ENCODE measurements around the gene TANGO2. TPM values are rescaled to one million over a fixed set of nuclear protein-coding genes. Genes with fewer than 3 reads are reported as not detected.

Gene TANGO2
- total and polyA plus RNA-seq, 9 of the 15 experiments (the other 6 are each of a cell fraction or from before 2014, with no cell fraction given), result 15.5 to 94.9 (median 70.1) TPM

- H3K27me3 ChIP-seq (ENCODE audit: control insufficient read depth in 2 of 2, insufficient read depth in 2 of 2, low read length in 2 of 2), result no peaks in the 10 kb centered on the region
- DNase-seq (ENCODE audit: extremely low read depth in 1 of 4, low spot score in 3 of 4), result peak in 1 of 4 experiments; percentile 71
- FAIRE-seq, result no peak
- peaks cover 65% of the 10 kb centered on the region for H3K79me2 ChIP-seq (ENCODE audit: control insufficient read depth, insufficient read depth, low read length)
- intact Hi-C loops (cut with micrococcal nuclease), result no loop called here
- no peaks in the 10 kb centered on the region for H3K9me3 ChIP-seq (replicated peaks; ENCODE audit: control insufficient read depth, insufficient read depth, low read depth, low read length)
- 92% methylated on average over 12 of the region's 12 CpGs for WGBS (ENCODE audit: insufficient coverage, low coverage, missing lambda C conversion rate)
- peaks cover 9% of the 10 kb centered on the region for H3K9me1 ChIP-seq (ENCODE audit: control insufficient read depth, insufficient read depth, low read length)
- no peak overlapping the region for H2AFZ ChIP-seq (ENCODE audit: low read depth, low read length)
- no peak overlapping the region for H3K27ac ChIP-seq (ENCODE audit: extremely low read depth, low read depth, low read length)
- no peak overlapping the region for H3K4me2 ChIP-seq (ENCODE audit: insufficient read depth, low read length)
- ChIA-PET POLR2A (interaction anchor here (0.6 to 20.7 kb wide), 4 partner anchors 8 to 87 kb away, joined by 3 to 513 read pairs (median 258); partner anchors contain the start of genes RANBP1 and TRMT2A), CTCF (ENCODE audit: low intra/inter-chr PET ratio) (no interaction called here)
- peak overlapping the region in 1 of 2 experiments; percentile 21; a peak in 1 of 4 replicates for H3K9ac ChIP-seq (ENCODE audit: insufficient read depth in 1 of 2, low read depth in 2 of 2, low read length in 2 of 2)
- peaks cover 94% of the 10 kb centered on the region for H3K36me3 ChIP-seq (ENCODE audit: control insufficient read depth, insufficient read depth, low read length)
- ATAC-seq, result peak; percentile 67
- in situ Hi-C loops (cut with MboI), result no loop called here
- BruUV-seq (replicated peaks), result no TSS peak
- H3K4me3 ChIP-seq, result no peak overlapping the region
- H3K4me1 ChIP-seq (replicated peaks in 1 of 2; ENCODE audit: control insufficient read depth in 2 of 2, insufficient read depth in 2 of 2, low read length in 2 of 2), result peaks cover 0 to 13% of the 10 kb centered on the region in 2 experiments; a peak in 2 of 5 replicates
- peaks cover 37% of the 10 kb centered on the region for H4K20me1 ChIP-seq (replicated peaks; ENCODE audit: control insufficient read depth, insufficient read depth, low read length)
- TF ChIP-seq ZFP36 (IDR thresholded peaks at IDR 0.05; ENCODE audit: low read depth, low read length, partially characterized antibody) (no peak), CEBPG (CRISPR knock-in tag; IDR thresholded peaks at IDR 0.05) (no peak), CEBPG (tag; conservative IDR thresholded peaks at IDR 0.05 in 1 of 2, IDR thresholded peaks at IDR 0.05 in 1 of 2) (no peak), POLR2AphosphoS2 (IDR thresholded peaks at IDR 0.05; ENCODE audit: low read length) (0 out of 2 replicates have a peak, but pooled peaks have one; percentile 30), ZBTB40 (IDR thresholded peaks at IDR 0.05) (no peak), ZBTB40 (CRISPR knock-in tag; IDR thresholded peaks at IDR 0.05) (peak; percentile 61), HMG20A (CRISPR knock-in tag; conservative IDR thresholded peaks at IDR 0.05) (no peak), SMAD2 (IDR thresholded peaks at IDR 0.05; ENCODE audit: low read depth, low read length) (no peak), HDGF (IDR thresholded peaks at IDR 0.05) (no peak), PRMT5 (CRISPR knock-in tag; IDR thresholded peaks at IDR 0.05) (no peak), CTCF (IDR thresholded peaks at IDR 0.05 in 2 of 3, conservative IDR thresholded peaks at IDR 0.05 in 1 of 3; ENCODE audit: insufficient read depth in 2 of 3, low read depth in 1 of 3, low read length in 3 of 3) (peak; percentile 42 to 56 (median 54); a peak in 5 of 6 replicates), BRD9 (IDR thresholded peaks at IDR 0.05; ENCODE audit: low read depth, partially characterized antibody) (no peak)
These were observed 81.4 kb downstream of the TANGO2 start for GRCh38 chr22:20102203-20102780.

Data from K562 (cell line).